OCI-M2 (cell line): Measurements from ENCODE around the gene AGBL3.
"Not testable (repeated sequence)": the region's sequence is repeated elsewhere in the genome, so short reads cannot be mapped to it uniquely, and the experiment has no call there.

ENCODE experiments used
- DNase-seq: peaks from one replicate; lab custom pipeline; 2025; ENCODE audit not compliant: unreplicated experiment; lab: John Stamatoyannopoulos, UW

AGBL3 gene

GRCh38 chr7:134963036-134963435, 23.3 kb upstream of the AGBL3 start:
- no peak for DNase-seq

GRCh38 chr7:134966691-134967090, 19.6 kb upstream of the AGBL3 start:
- DNase-seq: no peak

GRCh38 chr7:134968110-134968509, 18.2 kb upstream of the AGBL3 start:
- DNase-seq: no peak

- not testable (repeated sequence) for DNase-seq
Measured at GRCh38 chr7:134981645-134982044, 4.7 kb upstream of the AGBL3 start.

- DNase-seq: no peak
Measured at GRCh38 chr7:134985894-134986362, 380 bp upstream of the AGBL3 start.

- DNase-seq: no peak
Measured at GRCh38 chr7:134988161-134988560, 1.9 kb downstream of the AGBL3 start.

GRCh38 chr7:134991469-134992339, 5.4 kb downstream of the AGBL3 start:
- DNase-seq: no peak

GRCh38 chr7:134992626-134993179, 6.4 kb downstream of the AGBL3 start:
- DNase-seq: no peak

GRCh38 chr7:134993877-134994456, 7.7 kb downstream of the AGBL3 start:
- DNase-seq: no peak

- DNase-seq: no peak
Measured at GRCh38 chr7:134995239-134996096, 9.2 kb downstream of the AGBL3 start.

- no peak for DNase-seq
Measured at GRCh38 chr7:134996097-134996550, 9.8 kb downstream of the AGBL3 start.

- no peak for DNase-seq
Measured at GRCh38 chr7:134997214-134997885, 11.0 kb downstream of the AGBL3 start.

GRCh38 chr7:134999136-134999535, 12.8 kb downstream of the AGBL3 start:
- no peak for DNase-seq

- DNase-seq: no peak
Measured at GRCh38 chr7:135001390-135002165, 15.3 kb downstream of the AGBL3 start.

GRCh38 chr7:135012229-135012628, 25.9 kb downstream of the AGBL3 start:
- DNase-seq: no peak

GRCh38 chr7:135023622-135024021, 37.3 kb downstream of the AGBL3 start:
- DNase-seq: no peak

- DNase-seq: no peak
Measured at GRCh38 chr7:135035252-135035651, 48.9 kb downstream of the AGBL3 start.

GRCh38 chr7:135067017-135067416, 80.7 kb downstream of the AGBL3 start:
- not testable (repeated sequence) for DNase-seq

GRCh38 chr7:135074096-135074495, 87.8 kb downstream of the AGBL3 start:
- DNase-seq: no peak

- no peak for DNase-seq
Measured at GRCh38 chr7:135074531-135074930, 88.2 kb downstream of the AGBL3 start.
